Gastrocnemius medialis (tissue), 4 donors: ENCODE data around the gene PIK3IP1. TPM values are rescaled to one million over a fixed set of nuclear protein-coding genes. Genes with fewer than 3 reads are reported as not detected.
A peak's percentile ranks its signal among the peaks of the same experiment; 100 is the strongest.

Experiments used
- ATAC-seq, 2 donors: fragments of 150-250 bp; one replicate each; pipeline ENCODE4 v1.9.1; 2016
- DNase-seq, 2 donors: peaks; one replicate each; pipeline ENCODE4 v3.0.0-alpha.2; 2019
- H3K27ac ChIP-seq, 4 donors: fragments of 200-600 bp; sonication (generic); 1 replicate in 1 of 4; 2 replicates in 3 of 4; pipeline ENCODE4 v1.5.1; 2016 to 2018; ENCODE audit warnings: mild to moderate bottlenecking in 2 of 4, moderate library complexity in 1 of 4
- H3K27me3 ChIP-seq, 3 donors: fragments of 200-600 bp; sonication (generic) in 2 of 3; 1 replicate in 1 of 3; 2 replicates in 2 of 3; pipeline versions ENCODE4 v1.5.1 to v1.6.0; 2016 to 2019; ENCODE audit warnings: mild to moderate bottlenecking in 1 of 3, moderate library complexity in 1 of 3
- H3K36me3 ChIP-seq, 2 donors: fragments of 200-600 bp; sonication (generic) in 1 of 2; one replicate each; pipeline ENCODE4 v1.5.1; 2017 to 2018
- H3K4me1 ChIP-seq, 2 donors: fragments of 200-600 bp; sonication (generic) in 1 of 2; one replicate each; pipeline ENCODE4 v1.5.1; 2016 to 2017; ENCODE audit warnings: mild to moderate bottlenecking in 2 of 2
- H3K4me3 ChIP-seq, 4 donors: fragments of 200-600 bp; sonication (generic) in 3 of 4; 1 replicate in 1 of 4; 2 replicates in 3 of 4; pipeline ENCODE4 v1.5.1; 2016 to 2019; ENCODE audit warnings: mild to moderate bottlenecking in 2 of 4
- H3K9me3 ChIP-seq, 3 donors: fragments of 200-600 bp; sonication (generic) in 2 of 3; 1 replicate in 1 of 3; 2 replicates in 2 of 3; pipeline ENCODE4 v1.5.1; 2016 to 2019
- POLR2A ChIP-seq, 2 donors: fragments of 450-650 bp; IDR thresholded peaks; one replicate each; pipeline ENCODE4 v1.6.1; 2017; ENCODE audit warnings: antibody characterized with exemption in 2 of 2, mild to moderate bottlenecking in 2 of 2, moderate library complexity in 2 of 2
- in situ Hi-C, 4 donors: fragments of 200-750 bp; cut with MboI; loops; one replicate each; pipeline versions ENCODE4 v1.15.0 to v1.8.0; 2017; ENCODE audit warnings: low sequenced_read_pairs in 4 of 4
- intact Hi-C: fragments of 100-400 bp; cut with DNase I; formaldehyde crosslinking; loops from one replicate; pipeline ENCODE4 v1.15.1; 2023; ENCODE audit warnings: low total_unique reads
- total RNA-seq, 4 donors: library from RNA; depleted of rRNA; stranded (reverse); fragments of >200 nt; gene quantifications; one replicate each; pipeline versions ENCODE4 v1.1.0 to v1.2.3, GENCODE V29; 2016
- TF ChIP-seq, protein P1 (sequence below), 5 experiments: fragments of 450-650 bp in 3 of 5; fragments of 200-600 bp in 2 of 5; sonication (generic) in 2 of 5; IDR thresholded peaks in 4 of 5; conservative IDR thresholded peaks in 1 of 5; 1 replicate in 4 of 5; 2 replicates in 1 of 5; pipeline ENCODE4 v1.5.1; 2016 to 2019; ENCODE audit warnings: antibody characterized with exemption in 5 of 5, mild to moderate bottlenecking in 3 of 5, moderate library complexity in 3 of 5

PIK3IP1 gene
- total RNA-seq, 4 donors from 2014 or later: 11.2 to 28.3 (median 14.5) TPM

- H3K4me3 ChIP-seq: no peak overlapping the region
- TF ChIP-seq POLR2A (IDR thresholded peaks at IDR 0.05): no peak
- TF ChIP-seq, protein P1, sequence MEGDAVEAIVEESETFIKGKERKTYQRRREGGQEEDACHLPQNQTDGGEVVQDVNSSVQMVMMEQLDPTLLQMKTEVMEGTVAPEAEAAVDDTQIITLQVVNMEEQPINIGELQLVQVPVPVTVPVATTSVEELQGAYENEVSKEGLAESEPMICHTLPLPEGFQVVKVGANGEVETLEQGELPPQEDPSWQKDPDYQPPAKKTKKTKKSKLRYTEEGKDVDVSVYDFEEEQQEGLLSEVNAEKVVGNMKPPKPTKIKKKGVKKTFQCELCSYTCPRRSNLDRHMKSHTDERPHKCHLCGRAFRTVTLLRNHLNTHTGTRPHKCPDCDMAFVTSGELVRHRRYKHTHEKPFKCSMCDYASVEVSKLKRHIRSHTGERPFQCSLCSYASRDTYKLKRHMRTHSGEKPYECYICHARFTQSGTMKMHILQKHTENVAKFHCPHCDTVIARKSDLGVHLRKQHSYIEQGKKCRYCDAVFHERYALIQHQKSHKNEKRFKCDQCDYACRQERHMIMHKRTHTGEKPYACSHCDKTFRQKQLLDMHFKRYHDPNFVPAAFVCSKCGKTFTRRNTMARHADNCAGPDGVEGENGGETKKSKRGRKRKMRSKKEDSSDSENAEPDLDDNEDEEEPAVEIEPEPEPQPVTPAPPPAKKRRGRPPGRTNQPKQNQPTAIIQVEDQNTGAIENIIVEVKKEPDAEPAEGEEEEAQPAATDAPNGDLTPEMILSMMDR (IDR thresholded peaks at IDR 0.05 in 4 of 5, conservative IDR thresholded peaks at IDR 0.05 in 1 of 5): no peak
- peaks cover 0 to 80% of the 10 kb centered on the region in 2 donors for H3K36me3 ChIP-seq
- no peaks in the 10 kb centered on the region for H3K9me3 ChIP-seq
- no peaks in the 10 kb centered on the region for H3K4me1 ChIP-seq
- in situ Hi-C loops: no loop called here
- DNase-seq (no peak), ATAC-seq (no peak)
- H3K27ac ChIP-seq: no peak overlapping the region
- intact Hi-C loops: no loop called here
- H3K27me3 ChIP-seq: no peaks in the 10 kb centered on the region
Measured at GRCh38 chr22:31282748-31283468, 9.4 kb downstream of the PIK3IP1 start.

DNA sequence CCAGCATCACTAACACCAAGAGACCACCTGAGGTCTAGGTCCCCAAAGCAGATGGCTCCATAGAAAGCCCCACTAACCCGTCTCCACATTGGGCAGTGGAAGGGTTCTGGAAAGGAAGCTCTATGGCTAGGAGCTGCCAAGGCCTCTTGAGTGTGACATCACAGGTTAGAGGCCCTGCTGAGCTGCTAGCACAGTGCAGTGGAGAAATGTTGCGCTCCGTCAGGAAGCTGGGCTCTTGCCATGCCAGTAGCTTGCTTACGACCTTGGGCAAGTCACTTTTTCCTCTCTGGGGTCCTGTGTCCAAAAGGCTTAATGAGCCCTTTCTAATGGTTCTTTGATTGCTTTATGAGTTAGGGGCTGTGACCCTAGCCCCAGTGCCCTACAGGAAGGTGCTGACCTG lies 10.6 kb downstream of the PIK3IP1 start:
- intact Hi-C loops: no loop called here
- Histone ChIP-seq H3K27ac (peak overlapping the region in 2 of 4 donors; percentile 20), H3K9me3 (no peaks in the 10 kb centered on the region), H3K36me3 (peaks cover 0 to 69% of the 10 kb centered on the region in 2 donors), H3K4me3 (no peak overlapping the region), H3K4me1 (no peaks in the 10 kb centered on the region), H3K27me3 (no peaks in the 10 kb centered on the region)
- ATAC-seq (no peak), DNase-seq (no peak)
- in situ Hi-C loops: no loop called here
- TF ChIP-seq POLR2A (IDR thresholded peaks at IDR 0.05): no peak
- TF ChIP-seq, protein P1 (IDR thresholded peaks at IDR 0.05 in 4 of 5, conservative IDR thresholded peaks at IDR 0.05 in 1 of 5): no peak

DNA sequence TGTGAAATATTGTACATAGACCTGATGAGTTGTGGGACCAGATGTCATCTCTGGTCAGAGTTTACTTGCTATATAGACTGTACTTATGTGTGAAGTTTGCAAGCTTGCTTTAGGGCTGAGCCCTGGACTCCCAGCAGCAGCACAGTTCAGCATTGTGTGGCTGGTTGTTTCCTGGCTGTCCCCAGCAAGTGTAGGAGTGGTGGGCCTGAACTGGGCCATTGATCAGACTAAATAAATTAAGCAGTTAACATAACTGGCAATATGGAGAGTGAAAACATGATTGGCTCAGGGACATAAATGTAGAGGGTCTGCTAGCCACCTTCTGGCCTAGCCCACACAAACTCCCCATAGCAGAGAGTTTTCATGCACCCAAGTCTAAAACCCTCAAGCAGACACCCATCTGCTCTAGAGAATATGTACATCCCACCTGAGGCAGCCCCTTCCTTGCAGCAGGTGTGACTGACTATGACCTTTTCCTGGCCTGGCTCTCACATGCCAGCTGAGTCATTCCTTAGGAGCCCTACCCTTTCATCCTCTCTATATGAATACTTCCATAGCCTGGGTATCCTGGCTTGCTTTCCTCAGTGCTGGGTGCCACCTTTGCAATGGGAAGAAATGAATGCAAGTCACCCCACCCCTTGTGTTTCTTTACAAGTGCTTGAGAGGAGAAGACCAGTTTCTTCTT lies 12.3 kb downstream of the PIK3IP1 start:
- in situ Hi-C loops: no loop called here
- no peak for DNase-seq
- intact Hi-C loops: no loop called here
- Histone ChIP-seq H3K27me3 (no peaks in the 10 kb centered on the region), H3K27ac (no peak overlapping the region), H3K4me3 (no peak overlapping the region), H3K36me3 (peaks cover 0 to 64% of the 10 kb centered on the region in 2 donors), H3K4me1 (no peaks in the 10 kb centered on the region), H3K9me3 (no peaks in the 10 kb centered on the region)
- ATAC-seq: no peak
- TF ChIP-seq, protein P1 (IDR thresholded peaks at IDR 0.05 in 4 of 5, conservative IDR thresholded peaks at IDR 0.05 in 1 of 5): no peak
- no peak for TF ChIP-seq POLR2A (IDR thresholded peaks at IDR 0.05)

DNA sequence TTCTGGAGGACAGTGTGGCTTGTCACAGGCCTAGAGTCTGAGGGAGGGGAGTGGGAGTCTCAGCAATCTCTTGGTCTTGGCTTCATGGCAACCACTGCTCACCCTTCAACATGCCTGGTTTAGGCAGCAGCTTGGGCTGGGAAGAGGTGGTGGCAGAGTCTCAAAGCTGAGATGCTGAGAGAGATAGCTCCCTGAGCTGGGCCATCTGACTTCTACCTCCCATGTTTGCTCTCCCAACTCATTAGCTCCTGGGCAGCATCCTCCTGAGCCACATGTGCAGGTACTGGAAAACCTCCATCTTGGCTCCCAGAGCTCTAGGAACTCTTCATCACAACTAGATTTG lies 13.0 kb downstream of the PIK3IP1 start:
- Histone ChIP-seq H3K4me1 (no peaks in the 10 kb centered on the region), H3K4me3 (no peak overlapping the region), H3K9me3 (no peaks in the 10 kb centered on the region), H3K27me3 (no peaks in the 10 kb centered on the region), H3K27ac (no peak overlapping the region), H3K36me3 (peaks cover 0 to 64% of the 10 kb centered on the region in 2 donors)
- TF ChIP-seq POLR2A (IDR thresholded peaks at IDR 0.05): no peak
- TF ChIP-seq, protein P1 (IDR thresholded peaks at IDR 0.05 in 4 of 5, conservative IDR thresholded peaks at IDR 0.05 in 1 of 5): no peak
- no peak for ATAC-seq
- intact Hi-C loops (no loop called here), in situ Hi-C loops (no loop called here)
- no peak for DNase-seq
